Embryonic facial prominence (tissue), 1 donor: ENCODE results near the gene SPTBN4.
"Not testable (repeated sequence)": the region's sequence is repeated elsewhere in the genome, so short reads cannot be mapped to it uniquely, and the experiment has no call there.

Experiments used
- DNase-seq: peaks from one replicate; pipeline ENCODE4 v3.0.0-alpha.2; 2016; ENCODE audit errors: extremely low spot score

SPTBN4 gene

DNA sequence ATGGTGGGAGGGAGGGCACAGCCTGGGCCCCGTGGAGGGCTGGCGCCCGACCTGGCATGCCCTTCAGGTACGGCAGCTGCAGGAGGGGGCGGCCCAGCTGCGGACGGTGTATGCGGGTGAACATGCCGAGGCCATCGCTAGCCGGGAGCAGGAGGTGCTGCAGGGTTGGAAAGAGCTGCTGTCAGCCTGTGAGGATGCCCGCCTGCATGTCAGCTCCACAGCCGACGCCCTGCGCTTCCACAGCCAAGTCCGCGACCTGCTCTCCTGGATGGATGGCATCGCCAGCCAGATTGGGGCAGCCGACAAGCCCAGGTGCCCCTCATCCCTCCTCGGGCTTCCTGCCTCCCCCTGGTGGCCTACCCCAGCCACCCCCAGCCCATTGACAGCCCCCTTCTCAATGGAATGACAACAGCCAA lies 93.3 kb downstream of the SPTBN4 start:
- no peak for DNase-seq

DNA sequence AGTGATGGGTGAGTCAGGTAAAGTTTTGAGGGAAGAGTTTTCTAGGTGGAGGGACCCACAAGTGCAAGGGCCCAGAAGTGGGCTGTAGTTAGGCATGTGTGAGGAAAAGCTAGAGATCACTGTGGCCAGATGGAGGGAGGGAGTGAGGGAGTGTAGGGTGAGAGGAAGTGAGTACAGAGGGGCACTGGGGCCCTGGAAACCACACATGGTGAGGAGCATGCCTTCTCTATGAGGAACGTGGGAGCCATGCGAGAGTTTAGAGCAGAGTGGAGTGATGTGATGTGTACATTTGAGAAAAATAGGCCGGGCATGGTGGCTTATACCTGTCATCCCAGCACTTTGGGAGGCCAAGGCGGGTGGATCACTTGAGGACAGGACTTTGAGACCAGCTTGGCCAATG lies 95.1 kb downstream of the SPTBN4 start:
- DNase-seq: no peak

GRCh38 chr19:40564535-40564934 lies 97.7 kb downstream of the SPTBN4 start:
- DNase-seq: not testable (repeated sequence)

- no peak for DNase-seq
Observed at GRCh38 chr19:40565355-40565754, 98.6 kb downstream of the SPTBN4 start.

DNA sequence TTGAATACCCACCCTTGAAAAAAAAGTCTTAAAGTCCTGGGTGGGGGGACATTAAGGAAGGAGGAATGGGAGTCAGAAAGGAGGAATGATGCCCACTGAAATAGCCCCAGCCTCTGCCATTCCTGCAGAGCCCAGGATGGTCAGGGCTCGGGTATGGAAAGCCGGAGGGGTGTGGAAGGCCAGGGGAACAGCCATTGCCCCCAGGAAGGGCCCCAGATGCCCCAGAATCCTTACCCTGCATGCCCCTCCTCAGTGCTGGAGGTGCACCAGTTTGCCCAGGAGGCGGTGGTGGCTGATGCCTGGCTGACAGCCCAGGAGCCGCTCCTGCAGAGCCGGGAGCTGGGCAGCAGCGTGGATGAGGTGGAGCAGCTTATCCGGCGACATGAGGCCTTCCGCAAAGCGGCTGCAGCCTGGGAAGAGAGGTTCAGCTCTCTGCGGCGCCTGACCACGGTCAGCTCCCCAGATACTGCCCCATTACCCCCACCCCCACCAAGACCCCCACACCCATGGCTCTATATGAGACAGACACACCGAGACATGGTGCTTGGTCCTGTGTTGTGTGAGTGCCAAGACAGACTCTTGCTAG lies 99.2 kb downstream of the SPTBN4 start:
- DNase-seq: no peak

DNA sequence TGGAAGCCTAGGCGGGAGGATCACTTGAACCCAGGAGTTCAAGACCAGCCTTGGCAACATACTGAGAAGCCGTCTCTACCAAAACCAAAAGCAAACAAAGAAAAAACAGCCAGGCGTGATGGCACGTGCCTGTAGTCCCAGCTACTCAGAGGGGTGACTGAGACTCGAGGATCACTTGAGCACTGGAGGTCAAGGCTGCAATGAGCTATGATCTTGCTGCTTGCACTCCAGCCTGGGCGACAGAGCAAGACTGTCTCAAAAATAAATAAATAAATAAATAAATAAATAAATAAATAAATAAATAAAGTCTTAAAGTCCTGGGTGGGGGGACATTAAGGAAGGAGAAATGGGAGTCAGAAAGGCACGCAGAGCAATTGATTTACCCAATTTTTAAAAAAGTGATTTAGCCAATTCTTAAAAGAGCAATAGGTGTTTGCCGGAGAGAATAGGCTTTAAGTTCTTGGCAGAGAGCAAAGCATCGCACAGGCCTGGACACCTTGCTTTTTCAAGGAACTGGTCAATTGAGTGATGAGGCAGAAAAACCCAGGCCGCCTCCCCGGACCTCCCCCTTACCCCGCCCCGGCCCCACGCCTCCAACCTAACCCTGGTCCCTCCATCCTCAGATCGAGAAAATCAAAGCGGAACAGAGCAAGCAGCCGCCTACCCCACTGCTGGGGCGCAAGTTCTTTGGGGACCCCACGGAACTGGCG lies 100.4 kb downstream of the SPTBN4 start:
- no peak for DNase-seq

GRCh38 chr19:40567750-40568494 lies 101.1 kb downstream of the SPTBN4 start:
- no peak for DNase-seq

- DNase-seq: peak; percentile 87
Observed at GRCh38 chr19:40570313-40571004, 103.7 kb downstream of the SPTBN4 start.

- no peak for DNase-seq
Observed at GRCh38 chr19:40571005-40571318, 104.2 kb downstream of the SPTBN4 start.

- DNase-seq: no peak
Observed at GRCh38 chr19:40571831-40572495, 105.2 kb downstream of the SPTBN4 start.

GRCh38 chr19:40575326-40575725 lies 108.5 kb downstream of the SPTBN4 start:
- DNase-seq: no peak

DNA sequence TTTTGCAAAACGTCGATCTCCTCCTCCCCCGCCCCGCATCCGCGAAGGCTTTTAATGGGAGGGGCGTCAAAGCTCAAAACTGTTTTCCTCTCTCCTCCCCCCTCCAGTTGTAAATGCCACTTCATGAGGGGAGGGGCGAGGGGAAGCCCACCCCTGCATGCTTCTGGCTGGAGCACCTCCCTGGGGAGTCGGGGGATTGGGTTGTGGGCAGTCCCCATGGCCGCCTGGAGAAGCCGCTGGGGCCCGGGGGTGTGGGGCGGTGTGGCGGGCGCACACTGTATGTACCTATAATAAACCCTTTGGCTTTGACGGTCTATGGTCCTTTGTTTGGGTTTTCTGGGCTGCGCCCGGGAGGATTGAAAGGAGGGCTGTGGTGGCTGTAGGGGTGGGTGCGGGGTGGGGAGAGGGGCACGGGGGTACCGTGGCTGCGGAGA lies 109.4 kb downstream of the SPTBN4 start:
- DNase-seq: no peak

GRCh38 chr19:40576585-40577451 lies 110.0 kb downstream of the SPTBN4 start, which contains the start of gene SHKBP1:
TSS of gene SHKBP1 (plus strand) at chr19:40576873. CDS start at chr19:40576900, 27 bp downstream.
- DNase-seq: peak; percentile 86

GRCh38 chr19:40578442-40578908 lies 111.7 kb downstream of the SPTBN4 start:
- no peak for DNase-seq

DNA sequence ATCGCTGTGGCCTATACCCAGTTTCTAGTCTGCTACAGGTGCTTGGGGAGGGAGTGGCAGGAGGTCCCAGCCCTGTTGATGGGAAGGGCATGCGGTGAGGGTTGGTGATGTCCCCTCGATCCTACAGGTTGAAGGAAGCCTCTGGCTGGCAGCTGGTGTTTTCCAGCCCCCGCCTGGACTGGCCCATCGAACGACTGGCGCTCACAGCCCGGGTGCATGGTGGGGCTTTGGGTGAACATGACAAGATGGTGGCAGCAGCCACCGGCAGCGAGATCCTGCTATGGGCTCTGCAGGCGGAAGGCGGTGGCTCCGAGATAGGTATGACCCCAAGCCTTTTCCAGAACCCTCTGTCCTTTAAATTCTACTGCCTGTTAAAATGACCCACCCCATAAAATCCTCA lies 113.8 kb downstream of the SPTBN4 start:
- no peak for DNase-seq

- no peak for DNase-seq
Observed at GRCh38 chr19:40581531-40581930, 114.7 kb downstream of the SPTBN4 start.

DNA sequence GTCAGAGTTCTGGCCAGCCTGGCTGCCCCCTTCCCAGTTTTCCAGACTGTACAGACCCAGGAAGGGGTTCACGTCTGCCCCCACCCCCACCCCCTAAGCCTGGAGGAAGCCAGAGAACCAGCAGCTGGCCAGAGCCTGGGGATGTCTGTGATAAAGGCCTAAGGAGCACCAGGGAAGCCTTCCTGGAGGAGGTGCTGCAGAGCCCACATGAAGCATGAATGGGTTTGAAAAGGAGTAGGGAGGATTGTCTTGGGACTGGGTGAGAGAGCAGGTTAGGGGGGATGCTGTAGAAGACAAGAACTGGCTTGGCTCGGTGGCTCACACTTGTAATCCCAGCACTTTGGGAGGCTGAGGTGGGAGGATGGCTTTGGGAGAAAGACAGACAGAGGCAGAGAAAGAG lies 115.7 kb downstream of the SPTBN4 start:
- no peak for DNase-seq

- no peak for DNase-seq
Observed at GRCh38 chr19:40583283-40583682, 116.5 kb downstream of the SPTBN4 start.

GRCh38 chr19:40584007-40584406 lies 117.2 kb downstream of the SPTBN4 start:
- no peak for DNase-seq

- no peak for DNase-seq
Observed at GRCh38 chr19:40585241-40585981, 118.6 kb downstream of the SPTBN4 start.
